Activated effector memory CD4-positive, alpha-beta T cell treated with Interleukin-2 at 50 U/mL for 16 hours (primary cell): ENCODE measurements around the gene MAG.
A peak's percentile ranks its signal among the peaks of the same experiment; 100 is the strongest.

ENCODE experiments used
- DNase-seq: peaks from one replicate; pipeline ENCODE4 v3.0.0-alpha.2; 2020

Gene MAG

DNA sequence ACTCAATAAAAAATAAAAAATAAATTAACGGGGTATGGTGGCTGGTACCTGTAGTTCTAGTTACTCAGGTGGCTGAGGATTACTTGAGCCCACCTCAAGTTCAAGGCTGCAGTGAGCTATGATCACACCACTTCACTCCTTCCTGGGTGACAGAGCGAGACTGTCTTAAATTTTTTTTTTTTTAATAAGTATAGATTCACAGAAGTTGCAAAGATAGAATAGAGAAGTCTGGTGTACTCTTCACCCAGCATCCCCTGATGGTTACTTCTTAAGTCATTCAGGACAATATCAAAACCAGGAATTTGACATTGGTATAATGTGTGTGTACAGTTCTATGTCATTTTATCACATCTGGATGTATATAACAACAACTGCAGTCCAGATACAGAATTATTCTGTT lies 29.3 kb downstream of the MAG start:
- DNase-seq: no peak

DNA sequence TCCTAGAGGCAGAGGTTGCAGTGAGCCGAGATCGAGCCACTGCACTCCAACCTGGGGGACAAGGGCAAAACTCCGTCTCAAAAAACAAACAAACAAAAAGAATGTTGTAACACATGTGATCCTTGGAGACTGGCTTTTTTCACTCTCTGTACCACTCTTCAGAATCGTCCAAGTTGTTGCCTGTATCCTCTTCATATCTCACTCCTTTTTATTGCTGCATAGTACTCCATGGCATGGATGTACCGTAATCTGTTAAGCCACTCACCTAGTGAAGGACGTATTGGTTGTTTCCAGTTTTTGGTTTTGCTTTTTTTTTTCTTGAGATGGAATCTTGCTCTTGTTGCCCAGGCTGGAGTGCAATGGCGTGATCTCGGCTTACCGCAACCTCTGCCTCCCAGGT lies 30.1 kb downstream of the MAG start:
- no peak for DNase-seq

- DNase-seq: no peak
Observed at GRCh38 chr19:35327642-35328041, 35.7 kb downstream of the MAG start.

- DNase-seq: no peak
Observed at GRCh38 chr19:35328851-35329285, 36.9 kb downstream of the MAG start, which contains the start of gene CD22. TSS of gene CD22 (plus strand) at chr19:35329187. CDS start at chr19:35332041, 2,854 bp downstream.

GRCh38 chr19:35329323-35329722 lies 37.4 kb downstream of the MAG start:
- DNase-seq: no peak

DNA sequence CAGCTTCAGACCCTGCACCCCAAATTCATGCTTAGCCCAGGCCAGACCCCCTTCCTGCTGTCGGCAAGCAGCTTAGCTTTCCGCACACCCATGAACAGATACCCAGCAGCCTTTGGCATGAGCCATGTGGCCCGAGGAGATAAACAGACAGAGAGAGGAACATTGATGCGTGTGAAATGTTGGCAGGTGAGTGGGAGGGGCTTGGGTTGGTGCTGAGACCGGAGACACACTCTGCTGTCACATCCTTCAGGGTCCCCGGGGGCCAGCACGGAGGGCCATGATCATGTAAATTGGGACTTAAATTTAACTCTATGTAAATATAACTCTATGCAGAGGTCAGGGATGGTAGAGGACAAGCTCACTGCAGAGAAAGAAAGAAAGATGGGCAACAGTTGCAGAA lies 38.5 kb downstream of the MAG start:
- DNase-seq: no peak

DNA sequence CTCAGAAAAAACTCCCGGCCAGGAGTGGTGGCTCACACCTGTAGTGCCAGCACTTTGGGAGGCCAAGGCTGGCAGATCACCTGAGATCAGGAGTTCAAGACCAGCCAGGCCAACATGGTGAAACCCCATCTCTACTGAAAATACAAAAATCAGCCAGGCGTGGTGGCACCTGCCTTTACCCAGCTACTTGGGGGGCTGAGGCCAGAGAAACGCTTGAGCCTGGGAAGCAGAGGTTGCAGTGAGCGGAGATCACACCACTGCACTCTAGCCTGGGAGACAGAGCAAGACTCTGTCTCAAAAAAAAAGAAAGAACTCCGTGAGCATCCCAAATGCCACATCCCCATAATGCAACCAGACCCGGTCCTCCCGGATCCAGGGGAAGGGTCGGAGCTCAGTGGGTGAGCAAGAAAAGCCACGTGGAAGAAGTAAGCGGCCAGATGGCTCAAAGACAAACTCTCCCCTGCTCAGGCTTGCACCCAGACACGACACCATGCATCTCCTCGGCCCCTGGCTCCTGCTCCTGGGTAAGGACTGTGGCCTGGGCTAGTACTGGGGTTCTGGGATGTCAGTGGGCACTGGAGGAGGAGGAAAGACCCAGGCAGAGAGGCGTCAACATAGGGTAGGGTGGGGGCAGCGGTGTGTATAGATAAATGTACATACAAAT lies 39.7 kb downstream of the MAG start:
- DNase-seq: no peak

DNA sequence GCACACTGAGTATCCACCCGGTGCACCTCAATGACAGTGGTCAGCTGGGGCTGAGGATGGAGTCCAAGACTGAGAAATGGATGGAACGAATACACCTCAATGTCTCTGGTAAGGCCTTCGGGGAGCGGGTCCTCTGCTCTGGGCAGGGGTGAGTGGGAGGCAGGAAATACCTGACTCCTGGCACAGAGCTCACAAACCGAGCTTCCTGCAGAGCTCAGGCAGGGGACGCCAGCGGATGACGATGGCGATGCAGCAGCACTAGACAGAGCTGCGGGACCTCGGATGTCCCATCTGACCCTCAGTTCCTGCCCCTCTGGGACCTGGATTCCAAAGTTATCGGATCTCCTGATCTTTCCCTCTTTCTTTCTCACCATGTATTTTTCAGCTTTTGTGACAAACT lies 40.9 kb downstream of the MAG start:
- DNase-seq: no peak

DNA sequence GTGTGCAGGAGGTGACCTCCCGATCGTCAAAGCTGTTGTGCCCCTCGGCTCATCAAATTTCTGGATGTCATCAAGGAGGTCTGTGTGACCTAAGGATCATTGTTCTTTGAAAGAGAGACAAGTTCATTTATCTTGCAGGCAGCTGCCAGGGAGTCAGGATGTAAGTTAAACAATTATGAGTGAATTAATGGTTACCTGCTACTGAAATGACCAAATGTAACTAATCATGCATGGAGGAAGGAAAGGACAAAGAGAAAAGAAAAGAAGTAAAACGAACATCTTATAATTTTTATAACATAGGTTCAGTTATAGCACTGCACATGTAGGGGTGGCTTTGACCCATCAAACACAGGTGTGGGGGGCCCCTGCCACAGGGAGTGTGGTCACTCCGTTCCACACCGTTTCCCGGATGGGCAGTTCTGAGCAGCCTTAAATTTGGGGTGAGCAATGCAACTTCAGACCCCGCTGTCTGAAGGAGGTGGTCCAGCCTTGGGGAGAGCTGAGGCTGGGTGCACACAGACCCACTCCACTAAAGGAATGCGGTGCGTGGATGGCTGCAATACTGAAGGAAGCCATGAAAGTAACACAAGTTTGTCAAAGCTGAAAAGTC lies 42.3 kb downstream of the MAG start:
- no peak for DNase-seq

DNA sequence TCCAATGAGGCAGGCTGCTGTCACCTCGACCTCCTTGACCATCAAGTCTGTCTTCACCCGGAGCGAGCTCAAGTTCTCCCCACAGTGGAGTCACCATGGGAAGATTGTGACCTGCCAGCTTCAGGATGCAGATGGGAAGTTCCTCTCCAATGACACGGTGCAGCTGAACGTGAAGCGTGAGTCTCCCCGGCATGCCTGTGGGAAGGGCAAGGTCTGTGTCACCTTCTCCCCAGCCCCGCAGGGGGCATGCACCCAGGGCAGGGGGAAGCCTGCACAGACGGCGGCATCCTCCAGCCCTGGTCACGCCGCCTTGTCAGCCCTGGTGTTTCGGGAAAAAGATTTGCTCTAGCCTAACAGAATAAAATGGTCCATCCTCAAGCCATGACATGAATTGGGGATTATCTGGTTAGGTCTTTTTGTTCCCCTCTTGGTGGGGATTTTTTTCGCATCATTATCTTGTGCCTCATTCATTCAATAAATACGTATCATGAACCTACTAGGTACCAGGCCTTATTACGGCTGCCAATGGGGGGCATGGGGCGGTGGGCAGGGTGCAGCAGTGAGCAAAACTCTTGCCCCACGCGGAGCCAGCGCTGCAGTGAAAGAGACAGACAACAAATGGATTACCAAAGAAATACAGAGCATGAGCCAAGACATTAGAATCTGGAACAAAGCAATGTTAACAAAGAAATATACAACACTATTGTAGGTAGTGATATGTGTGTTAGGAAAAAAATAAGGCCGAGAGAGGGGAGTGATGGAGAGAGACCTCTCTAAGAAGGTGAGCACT lies 44.4 kb downstream of the MAG start:
- no peak for DNase-seq

GRCh38 chr19:35337097-35337983 lies 45.4 kb downstream of the MAG start:
- DNase-seq: no peak

- no peak for DNase-seq
Observed at GRCh38 chr19:35337984-35338296, 46.0 kb downstream of the MAG start.

- no peak for DNase-seq
Observed at GRCh38 chr19:35340431-35340830, 48.5 kb downstream of the MAG start.

DNA sequence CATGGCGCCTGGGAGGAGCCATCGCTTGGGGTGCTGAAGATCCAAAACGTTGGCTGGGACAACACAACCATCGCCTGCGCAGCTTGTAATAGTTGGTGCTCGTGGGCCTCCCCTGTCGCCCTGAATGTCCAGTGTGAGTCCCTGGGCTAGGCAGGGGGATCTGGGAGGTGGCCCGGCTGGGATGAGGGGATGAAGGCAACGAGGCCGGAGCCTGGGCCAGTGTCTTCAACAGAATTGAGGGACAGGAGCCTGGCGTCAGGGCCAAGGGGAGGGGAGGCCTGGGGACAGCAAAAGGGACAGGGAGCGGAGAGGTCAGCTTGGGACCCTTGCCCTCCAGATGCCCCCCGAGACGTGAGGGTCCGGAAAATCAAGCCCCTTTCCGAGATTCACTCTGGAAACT lies 49.0 kb downstream of the MAG start:
- no peak for DNase-seq

DNA sequence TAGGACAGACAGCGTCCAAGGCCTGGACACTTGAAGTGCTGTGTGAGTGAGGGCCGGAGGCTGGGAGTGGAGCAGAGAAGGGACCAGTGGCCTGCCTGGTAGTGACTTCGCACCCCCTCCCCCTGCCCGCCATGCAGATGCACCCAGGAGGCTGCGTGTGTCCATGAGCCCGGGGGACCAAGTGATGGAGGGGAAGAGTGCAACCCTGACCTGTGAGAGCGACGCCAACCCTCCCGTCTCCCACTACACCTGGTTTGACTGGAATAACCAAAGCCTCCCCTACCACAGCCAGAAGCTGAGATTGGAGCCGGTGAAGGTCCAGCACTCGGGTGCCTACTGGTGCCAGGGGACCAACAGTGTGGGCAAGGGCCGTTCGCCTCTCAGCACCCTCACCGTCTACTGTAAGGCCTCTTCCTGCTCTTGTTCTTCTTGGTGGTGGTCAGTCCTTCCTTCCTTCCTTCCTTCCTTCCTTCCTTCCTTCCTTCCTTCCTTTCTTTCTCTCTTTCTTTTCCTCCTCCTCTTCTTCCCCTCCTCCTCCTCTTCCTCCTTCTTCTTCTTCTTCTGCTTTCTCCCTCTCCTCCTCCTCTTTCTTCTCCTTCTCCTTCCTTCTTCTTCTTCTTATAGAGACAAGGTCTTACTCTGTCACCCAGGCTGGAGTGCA lies 49.7 kb downstream of the MAG start:
- DNase-seq: no peak

DNA sequence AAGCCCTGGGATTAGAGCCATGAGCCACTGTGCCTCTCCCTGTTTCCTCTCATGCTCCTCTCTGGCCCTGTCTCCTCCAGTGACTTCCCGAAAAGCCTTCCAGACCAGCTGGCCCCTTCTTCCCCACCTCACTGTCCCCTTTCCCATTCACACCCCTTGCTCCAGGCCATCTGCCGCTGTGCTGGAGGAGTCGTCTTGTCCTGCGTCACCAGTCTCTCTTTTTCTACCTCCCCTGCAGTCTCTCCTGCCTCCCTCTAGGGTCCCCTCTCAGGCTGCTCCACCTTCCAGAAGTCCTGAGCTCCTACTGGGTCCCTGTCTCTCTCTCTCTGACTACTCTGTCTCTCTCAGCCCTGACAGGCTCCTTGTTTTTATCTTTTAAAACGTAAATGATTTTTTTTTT lies 50.5 kb downstream of the MAG start:
- DNase-seq: no peak

- no peak for DNase-seq
Observed at GRCh38 chr19:35344511-35345031, 52.6 kb downstream of the MAG start.

DNA sequence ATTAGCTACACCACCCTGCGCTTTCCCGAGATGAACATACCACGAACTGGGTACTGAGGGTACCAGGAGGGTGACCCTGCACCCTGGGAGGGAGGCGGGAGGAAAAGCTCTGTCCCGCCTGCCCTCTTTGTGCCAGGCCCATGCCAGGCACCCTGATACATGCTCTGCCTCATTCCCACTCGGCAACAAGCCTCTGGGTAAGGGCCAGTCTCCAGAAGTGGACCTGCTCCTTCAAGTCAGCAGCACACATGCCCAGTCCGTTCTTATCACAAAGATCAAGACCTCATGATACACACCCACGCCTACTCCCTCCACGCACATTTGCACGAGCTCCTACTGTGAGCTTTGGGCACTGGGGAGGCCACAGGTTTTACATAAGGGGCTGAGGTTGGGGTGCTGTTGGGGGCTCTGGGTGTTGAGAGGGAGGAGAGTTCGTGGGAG lies 53.7 kb downstream of the MAG start:
- DNase-seq: no peak

DNA sequence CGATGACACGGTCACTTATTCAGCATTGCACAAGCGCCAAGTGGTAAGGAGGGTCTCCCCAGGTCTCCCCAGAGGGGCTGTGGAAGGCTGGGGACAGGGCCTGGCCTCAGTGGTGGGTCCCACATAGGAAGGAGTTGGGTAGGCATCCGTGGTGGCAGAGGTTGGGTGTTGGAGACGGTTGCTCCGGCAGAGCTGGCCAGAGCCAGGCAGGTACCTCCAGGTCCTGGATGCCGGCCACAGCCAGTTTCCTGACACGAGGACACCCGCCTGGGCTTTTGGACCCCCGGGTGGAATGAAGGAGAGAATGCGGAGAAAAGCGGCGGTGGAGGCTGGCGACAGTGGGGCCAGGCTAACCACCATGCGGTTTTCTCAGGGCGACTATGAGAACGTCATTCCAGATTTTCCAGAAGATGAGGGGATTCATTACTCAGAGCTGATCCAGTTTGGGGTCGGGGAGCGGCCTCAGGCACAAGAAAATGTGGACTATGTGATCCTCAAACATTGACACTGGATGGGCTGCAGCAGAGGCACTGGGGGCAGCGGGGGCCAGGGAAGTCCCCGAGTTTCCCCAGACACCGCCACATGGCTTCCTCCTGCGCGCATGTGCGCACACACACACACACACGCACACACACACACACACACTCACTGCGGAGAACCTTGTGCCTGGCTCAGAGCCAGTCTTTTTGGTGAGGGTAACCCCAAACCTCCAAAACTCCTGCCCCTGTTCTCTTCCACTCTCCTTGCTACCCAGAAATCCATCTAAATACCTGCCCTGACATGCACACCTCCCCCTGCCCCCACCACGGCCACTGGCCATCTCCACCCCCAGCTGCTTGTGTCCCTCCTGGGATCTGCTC lies 54.5 kb downstream of the MAG start:
- DNase-seq: peak; percentile 65

GRCh38 chr19:35347171-35347929 lies 55.4 kb downstream of the MAG start, which contains the start of gene FFAR1:
TSS of gene FFAR1 (plus strand) at chr19:35347902. CDS start at chr19:35351552, 3,650 bp downstream.
- DNase-seq: no peak
